Right lobe of liver (tissue), 6 donors: Measurements from ENCODE around the gene PRAC1. TPM values are rescaled to one million over a fixed set of nuclear protein-coding genes. Genes with fewer than 3 reads are reported as not detected.
"Not testable (repeated sequence)": the region's sequence is repeated elsewhere in the genome, so short reads cannot be mapped to it uniquely, and the experiment has no call there.

Experiments used
- ATAC-seq, 4 donors: fragments of 200-7000 bp; cut with Tn5 transposase; one replicate each; pipeline ENCODE4 v1.9.1; 2020; ENCODE audit warnings: mild to moderate bottlenecking in 4 of 4, moderate library complexity in 4 of 4
- DNase-seq, 3 donors: peaks; one replicate each; pipeline ENCODE4 v3.0.0-alpha.2; 2020
- H3K27ac ChIP-seq, 3 donors: fragments of 200-600 bp; one replicate each; pipeline ENCODE4 v1.8.0; 2022
- H3K27me3 ChIP-seq, 2 donors: fragments of 200-600 bp; one replicate each; pipeline ENCODE4 v1.8.0; 2022
- H3K36me3 ChIP-seq, 4 donors: fragments of 200-600 bp; sonication (generic) in 1 of 4; one replicate each; pipeline versions ENCODE4 v1.5.1 to v1.8.0; 2017 to 2022; ENCODE audit warnings: control low read depth in 1 of 4
- H3K4me1 ChIP-seq, 4 donors: fragments of 200-600 bp; sonication (generic) in 1 of 4; one replicate each; pipeline versions ENCODE4 v1.5.1 to v1.8.0; 2017 to 2022; ENCODE audit warnings: control low read depth in 1 of 4
- H3K4me3 ChIP-seq, 3 donors: fragments of 200-600 bp; one replicate each; pipeline ENCODE4 v1.8.0; 2022
- H3K9me3 ChIP-seq, 4 donors: fragments of 200-600 bp; sonication (generic) in 1 of 4; one replicate each; pipeline versions ENCODE4 v1.5.1 to v1.8.0; 2017 to 2022; ENCODE audit warnings: control low read depth in 1 of 4
- POLR2A ChIP-seq: fragments of 450-650 bp; IDR thresholded peaks from one replicate; pipeline ENCODE4 v1.6.1; 2017; ENCODE audit warnings: antibody characterized with exemption, mild to moderate bottlenecking
- WGBS: methylation state at CpG from one replicate; pipeline ENCODE4 v1.1.6; 2018; ENCODE audit warnings: low coverage, low lambda C conversion rate; ENCODE audit not compliant: insufficient coverage; ENCODE audit errors: missing lambda C conversion rate; 5-methylcytosine and 5-hydroxymethylcytosine counted together
- intact Hi-C, 2 donors: fragments of 100-400 bp; cut with DNase I; formaldehyde crosslinking; loops; one replicate each; pipeline versions ENCODE4 v1.11.2 to v1.14.1; 2022
- total RNA-seq, 6 experiments: library from RNA; depleted of rRNA in 2 of 6; stranded (reverse); fragments of >200 nt in 2 of 6; fragmentation: NEBNext Ultra II Directional in 3 of 6; extraction: Animal tissue kit (Norgen Biotek cat#: 25700) in 3 of 6; gene quantifications; one replicate each; pipeline versions ENCODE4 v1.1.0 to v1.2.4, GENCODE V29; 2016 to 2023
- TF ChIP-seq, protein P1 (sequence below), 4 donors: fragments of 200-600 bp in 3 of 4; fragments of 450-650 bp in 1 of 4; IDR thresholded peaks; one replicate each; pipeline versions ENCODE4 v1.5.1 to v1.8.0; 2016 to 2022; ENCODE audit warnings: antibody characterized with exemption in 4 of 4, mild to moderate bottlenecking in 2 of 4
- donor health status: DM: no; HTN: yes; CAD: no.
- donor health status: DM: no; HTN: no; CAD: no.
- donor health status: DM: no; HTN: no; CAD: no.
- donor health status: DM: no; HTN: yes; CAD: no.
- donor health status: DM: no; HTN: yes; CAD: no.

PRAC1 gene
- total RNA-seq, 6 experiments from 2014 or later = not detected

DNA sequence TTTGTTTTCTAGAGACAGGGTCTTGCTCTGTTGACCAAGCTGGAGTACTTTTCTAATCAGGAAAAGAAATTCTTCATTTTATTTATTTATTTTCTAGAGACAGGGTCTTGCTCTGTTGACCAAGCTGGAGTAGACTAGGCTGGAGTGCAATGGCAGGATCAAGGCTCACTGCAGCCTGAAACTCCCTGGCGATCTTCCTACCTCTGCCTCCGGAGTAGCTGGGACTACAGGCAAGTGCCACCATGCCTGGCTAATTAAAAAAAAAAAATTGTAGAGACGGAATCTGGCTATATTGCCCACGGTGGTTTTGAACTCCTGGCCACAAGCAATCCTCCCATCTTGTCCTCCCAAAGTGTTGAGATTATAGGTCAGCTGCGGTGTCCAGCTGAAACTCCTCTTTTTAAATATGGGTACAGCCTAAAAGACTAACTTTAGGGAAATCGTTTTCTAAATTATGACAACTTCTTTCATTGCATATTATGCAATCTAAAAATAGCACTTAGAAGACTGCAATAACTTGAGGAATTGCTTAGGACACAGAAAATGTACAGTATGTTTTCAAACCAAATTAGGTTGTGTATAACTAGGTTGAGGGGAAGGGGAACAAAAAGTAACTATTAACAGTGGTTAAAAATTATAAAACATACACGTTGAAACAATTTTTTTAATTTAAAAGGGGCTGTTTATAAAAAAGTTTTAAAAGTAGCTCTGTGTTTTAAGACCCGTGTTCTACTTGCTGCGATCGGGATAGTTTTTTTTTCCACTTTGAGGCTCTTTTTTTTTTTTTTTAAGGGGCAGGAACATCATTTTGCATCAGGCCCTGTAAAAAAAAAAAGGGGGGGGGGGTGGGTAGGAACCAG is 4.7 kb downstream of the PRAC1 start:
- no peaks in the 10 kb centered on the region for H3K36me3 ChIP-seq
- ATAC-seq = no peak
- peaks cover 36 to 60% of the 10 kb centered on the region in 2 donors for H3K27me3 ChIP-seq
- H3K9me3 ChIP-seq = no peaks in the 10 kb centered on the region
- H3K27ac ChIP-seq = no peak overlapping the region
- TF ChIP-seq POLR2A = no peak
- TF ChIP-seq, protein P1, sequence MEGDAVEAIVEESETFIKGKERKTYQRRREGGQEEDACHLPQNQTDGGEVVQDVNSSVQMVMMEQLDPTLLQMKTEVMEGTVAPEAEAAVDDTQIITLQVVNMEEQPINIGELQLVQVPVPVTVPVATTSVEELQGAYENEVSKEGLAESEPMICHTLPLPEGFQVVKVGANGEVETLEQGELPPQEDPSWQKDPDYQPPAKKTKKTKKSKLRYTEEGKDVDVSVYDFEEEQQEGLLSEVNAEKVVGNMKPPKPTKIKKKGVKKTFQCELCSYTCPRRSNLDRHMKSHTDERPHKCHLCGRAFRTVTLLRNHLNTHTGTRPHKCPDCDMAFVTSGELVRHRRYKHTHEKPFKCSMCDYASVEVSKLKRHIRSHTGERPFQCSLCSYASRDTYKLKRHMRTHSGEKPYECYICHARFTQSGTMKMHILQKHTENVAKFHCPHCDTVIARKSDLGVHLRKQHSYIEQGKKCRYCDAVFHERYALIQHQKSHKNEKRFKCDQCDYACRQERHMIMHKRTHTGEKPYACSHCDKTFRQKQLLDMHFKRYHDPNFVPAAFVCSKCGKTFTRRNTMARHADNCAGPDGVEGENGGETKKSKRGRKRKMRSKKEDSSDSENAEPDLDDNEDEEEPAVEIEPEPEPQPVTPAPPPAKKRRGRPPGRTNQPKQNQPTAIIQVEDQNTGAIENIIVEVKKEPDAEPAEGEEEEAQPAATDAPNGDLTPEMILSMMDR (IDR thresholded peaks at IDR 0.05) = no peak
- DNase-seq = no peak
- H3K4me1 ChIP-seq = no peaks in the 10 kb centered on the region
- intact Hi-C loops = no loop called here
- WGBS = 12% methylated on average over 10 of the region's 10 CpGs
- no peak overlapping the region for H3K4me3 ChIP-seq

DNA sequence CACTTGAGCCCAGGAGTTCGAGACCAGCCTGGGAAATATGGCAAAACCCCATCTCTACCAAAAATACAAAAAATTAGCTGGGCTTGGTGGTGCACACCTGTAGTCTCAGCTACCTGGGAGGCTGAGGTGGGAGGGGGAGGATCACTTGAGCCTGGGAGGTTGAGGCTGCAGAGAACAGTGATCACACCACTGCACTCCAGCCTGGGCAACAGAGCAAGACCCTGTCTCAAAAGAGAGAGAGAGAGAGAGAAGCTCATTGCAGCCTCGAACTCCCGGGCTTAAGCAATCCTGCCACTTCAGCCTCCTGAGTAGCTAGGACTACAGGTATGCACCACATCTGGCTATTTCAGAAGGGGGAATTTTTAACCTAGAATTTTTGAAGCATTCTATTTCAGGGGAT is 5.8 kb downstream of the PRAC1 start:
- not testable (repeated sequence) for DNase-seq

DNA sequence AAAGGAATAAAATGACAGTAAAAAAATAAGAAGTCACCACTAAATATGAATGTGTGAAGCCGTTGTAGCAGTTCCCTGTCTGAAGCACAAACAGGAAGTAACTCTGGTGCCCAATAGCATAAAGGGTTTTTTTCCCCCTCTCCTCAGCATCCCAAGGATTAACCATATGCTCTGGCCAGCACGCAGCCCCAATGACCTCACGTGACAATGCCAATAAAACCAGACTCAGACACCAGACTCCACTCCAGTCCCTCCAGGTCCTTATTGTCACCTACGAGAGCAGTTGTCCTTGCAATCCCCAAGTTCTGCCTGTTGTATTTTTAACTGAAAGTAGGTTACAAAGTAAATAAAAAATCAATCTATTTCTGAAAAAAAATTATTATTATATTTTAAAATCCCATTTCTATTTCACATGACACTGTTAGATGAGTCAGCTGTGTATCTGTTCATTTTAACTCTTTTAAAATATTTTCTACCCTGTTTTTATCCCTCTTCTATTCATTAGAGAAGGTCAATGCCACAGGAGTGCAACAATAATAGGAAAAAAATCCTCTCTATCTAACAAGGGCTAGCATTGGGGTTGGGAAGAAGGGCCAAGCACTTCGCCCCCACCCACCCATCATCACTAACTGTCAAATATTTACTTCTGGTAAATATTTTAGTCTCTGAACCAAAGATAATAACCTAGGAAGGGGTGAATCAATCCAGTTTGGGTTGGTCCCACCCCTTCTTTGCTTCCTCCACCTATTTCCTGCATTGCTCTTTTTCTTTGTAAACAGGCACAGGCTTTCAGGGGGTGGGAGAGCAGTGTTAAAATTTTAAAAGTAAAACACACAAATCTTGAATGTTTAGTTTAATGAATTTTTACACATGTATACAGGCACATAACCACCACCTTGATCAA is 6.6 kb downstream of the PRAC1 start:
- H3K9me3 ChIP-seq = no peaks in the 10 kb centered on the region
- no peaks in the 10 kb centered on the region for H3K4me1 ChIP-seq
- H3K27ac ChIP-seq = no peak overlapping the region
- no peak for DNase-seq
- TF ChIP-seq, protein P1 (IDR thresholded peaks at IDR 0.05) = no peak
- no peak for TF ChIP-seq POLR2A
- intact Hi-C loops = no loop called here
- H3K36me3 ChIP-seq = no peaks in the 10 kb centered on the region
- ATAC-seq = no peak
- no peak overlapping the region for H3K4me3 ChIP-seq
- peaks cover 28 to 53% of the 10 kb centered on the region in 2 donors for H3K27me3 ChIP-seq
- WGBS = 12% methylated on average over 4 of the region's 5 CpGs

More for the DNA sequence above, 5.8 kb downstream of the PRAC1 start:
- WGBS = 60% methylated on average over 1 of the region's 3 CpGs
- intact Hi-C loops, H3K4me1 ChIP-seq, H3K9me3 ChIP-seq, H3K4me3 ChIP-seq, H3K36me3 ChIP-seq, ATAC-seq, H3K27ac ChIP-seq: not testable (repeated sequence)
- H3K27me3 ChIP-seq = peaks cover 28 to 50% of the 10 kb centered on the region in 2 donors

DNA sequence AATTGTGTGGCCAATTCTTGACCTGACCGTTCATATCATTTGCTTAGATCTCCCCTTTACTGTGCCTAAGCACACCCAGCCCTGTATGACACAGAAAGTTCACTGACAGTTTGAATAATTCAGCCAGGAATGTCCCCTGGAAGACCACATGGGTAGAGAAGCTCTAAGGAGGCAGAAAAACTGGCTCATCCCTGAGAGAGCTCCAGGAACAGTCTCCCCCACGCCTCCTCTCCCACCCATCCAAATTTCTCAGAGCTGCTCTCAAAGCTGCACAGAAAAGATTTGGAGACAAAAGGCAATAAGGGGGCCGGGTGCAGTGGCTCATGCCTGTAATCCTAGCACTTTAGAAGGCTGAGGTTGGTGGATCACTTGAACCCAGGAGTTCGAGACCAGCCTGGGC is 11.2 kb downstream of the PRAC1 start:
- TF ChIP-seq POLR2A = no peak
- TF ChIP-seq, protein P1 (IDR thresholded peaks at IDR 0.05) = no peak

More for the DNA sequence above, 11.2 kb downstream of the PRAC1 start:
- ATAC-seq (no peak), DNase-seq (no peak)
- H3K36me3 ChIP-seq = no peaks in the 10 kb centered on the region
- no peaks in the 10 kb centered on the region for H3K4me1 ChIP-seq
- H3K9me3 ChIP-seq = no peaks in the 10 kb centered on the region
- no peak overlapping the region for H3K27ac ChIP-seq
- intact Hi-C loops = no loop called here
- H3K27me3 ChIP-seq = peaks cover 0 to 11% of the 10 kb centered on the region in 2 donors
- no peak overlapping the region for H3K4me3 ChIP-seq
- 53% methylated on average over 4 of the region's 4 CpGs for WGBS
